Mucosa of descending colon (tissue), 3 donors: Measurements from ENCODE around the gene ADNP. TPM values are rescaled to one million over a fixed set of nuclear protein-coding genes. Genes with fewer than 3 reads are reported as not detected.

Experiments used
- ATAC-seq: fragments of 200-7000 bp; cut with Tn5 transposase; one replicate; pipeline ENCODE4 v1.9.1; 2020; ENCODE audit warnings: mild to moderate bottlenecking, moderate library complexity
- DNase-seq, 3 donors: peaks; one replicate each; pipeline ENCODE4 v3.0.0-alpha.2; 2020
- H3K36me3 ChIP-seq: fragments of 200-600 bp; one replicate; pipeline ENCODE4 v1.8.0; 2021; ENCODE audit warnings: low read depth, mild to moderate bottlenecking
- H3K4me1 ChIP-seq: fragments of 200-600 bp; one replicate; pipeline ENCODE4 v1.8.0; 2021; ENCODE audit warnings: low read depth, mild to moderate bottlenecking
- H3K4me3 ChIP-seq: fragments of 200-600 bp; one replicate; pipeline ENCODE4 v1.8.0; 2021; ENCODE audit warnings: mild to moderate bottlenecking
- H3K9me3 ChIP-seq: fragments of 200-600 bp; one replicate; pipeline ENCODE4 v1.8.0; 2021; ENCODE audit warnings: mild to moderate bottlenecking
- CTCF ChIP-seq: fragments of 200-600 bp; IDR thresholded peaks from one replicate; pipeline ENCODE4 v1.8.0; 2022; ENCODE audit warnings: antibody characterized with exemption, mild to moderate bottlenecking
- intact Hi-C, 2 donors: fragments of 100-400 bp; cut with DNase I in 1 of 2; cut with micrococcal nuclease in 1 of 2; formaldehyde crosslinking; loops; one replicate each; pipeline versions ENCODE4 v1.11.0 to v1.11.1; 2022; cut with DNase I, micrococcal nuclease
- total RNA-seq, 3 donors: library from RNA; stranded (reverse); fragmentation: NEBNext Ultra II Directional in 2 of 3; extraction: Animal tissue kit (Norgen Biotek cat#: 25700) in 2 of 3; gene quantifications; one replicate each; pipeline versions ENCODE4 v1.2.1 to v1.2.4, GENCODE V29; 2021 to 2023
- donor health status: DM: no; HTN: no; CAD: no; lungs with moderate emphysema.
- donor health status: DM: no; HTN: no; CAD: no.
- donor health status: DM: no; HTN: yes; CAD: no.

The ADNP gene
- total RNA-seq, 3 donors from 2014 or later = 51.3 to 68.6 (median 61.4) TPM

- intact Hi-C loops = no loop called here
- Histone ChIP-seq H3K4me1 (no peaks in the 10 kb centered on the region), H3K36me3 (no peaks in the 10 kb centered on the region), H3K4me3 (no peak overlapping the region), H3K9me3 (no peaks in the 10 kb centered on the region)
- DNase-seq (no peak), ATAC-seq (no peak)
- no peak for TF ChIP-seq CTCF
Measured at GRCh38 chr20:50848341-50848808, 82.9 kb downstream of the ADNP start.

- ATAC-seq = no peak
- Histone ChIP-seq H3K9me3 (no peaks in the 10 kb centered on the region), H3K36me3 (no peaks in the 10 kb centered on the region), H3K4me1 (no peaks in the 10 kb centered on the region), H3K4me3 (no peak overlapping the region)
- no peak for TF ChIP-seq CTCF
- DNase-seq = no peak
- intact Hi-C loops = no loop called here
Measured at GRCh38 chr20:50845566-50846215, 85.5 kb downstream of the ADNP start.

GRCh38 chr20:50844430-50845100 lies 86.7 kb downstream of the ADNP start:
- Histone ChIP-seq H3K4me3 (no peak overlapping the region), H3K9me3 (no peaks in the 10 kb centered on the region), H3K36me3 (no peaks in the 10 kb centered on the region), H3K4me1 (no peaks in the 10 kb centered on the region)
- peak; percentile 69 for ATAC-seq
- intact Hi-C loops = no loop called here
- DNase-seq = no peak
- TF ChIP-seq CTCF = no peak

GRCh38 chr20:50843331-50844276 lies 87.6 kb downstream of the ADNP start:
- intact Hi-C loops = no loop called here
- ATAC-seq (no peak), DNase-seq (no peak)
- no peak for TF ChIP-seq CTCF
- no peak overlapping the region for H3K4me3 ChIP-seq
- H3K4me1 ChIP-seq = no peaks in the 10 kb centered on the region
- H3K36me3 ChIP-seq = no peaks in the 10 kb centered on the region
- H3K9me3 ChIP-seq = no peaks in the 10 kb centered on the region

GRCh38 chr20:50842821-50843220 lies 88.4 kb downstream of the ADNP start:
- Histone ChIP-seq H3K9me3 (no peaks in the 10 kb centered on the region), H3K36me3 (no peaks in the 10 kb centered on the region), H3K4me3 (no peak overlapping the region), H3K4me1 (no peaks in the 10 kb centered on the region)
- TF ChIP-seq CTCF = no peak
- ATAC-seq (no peak), DNase-seq (no peak)
- intact Hi-C loops = no loop called here

Other genes starting within 250 kb of the ADNP start
- gene RIPOR3, start 239.9 kb downstream of the ADNP start, total RNA-seq = 10 to 100 TPM in 1 of 3 donors, 1 to 10 TPM in 2; 2.2 to 13.4 (median 5.8) TPM
- gene PARD6B, start 199.9 kb downstream of the ADNP start, total RNA-seq = 10 to 100 TPM; 16.8 to 35.1 (median 29.2) TPM
- gene BCAS4, start 136.4 kb downstream of the ADNP start, total RNA-seq = 1 to 10 TPM; 1.9 to 5.6 (median 2.9) TPM
- 10 to 100 TPM; 30.9 to 39.5 (median 32.9) TPM for gene DPM1, start 27.1 kb upstream of the ADNP start, total RNA-seq
- gene MOCS3, start 27.4 kb upstream of the ADNP start, total RNA-seq = 1 to 10 TPM; 4.0 to 4.4 (median 4.4) TPM
- 10 to 100 TPM in 1 of 3 donors, 1 to 10 TPM in 2; 6.3 to 16.9 (median 7.2) TPM for gene KCNG1, start 91.7 kb upstream of the ADNP start, total RNA-seq